ENCODE measurements around the gene DOK5. TPM values are rescaled to one million over a fixed set of nuclear protein-coding genes. Genes with fewer than 3 reads are reported as not detected.

The DOK5 gene
- total and polyA plus RNA-seq, 2 experiments from 2014 or later, result 5.0 to 6.9 TPM

DNA sequence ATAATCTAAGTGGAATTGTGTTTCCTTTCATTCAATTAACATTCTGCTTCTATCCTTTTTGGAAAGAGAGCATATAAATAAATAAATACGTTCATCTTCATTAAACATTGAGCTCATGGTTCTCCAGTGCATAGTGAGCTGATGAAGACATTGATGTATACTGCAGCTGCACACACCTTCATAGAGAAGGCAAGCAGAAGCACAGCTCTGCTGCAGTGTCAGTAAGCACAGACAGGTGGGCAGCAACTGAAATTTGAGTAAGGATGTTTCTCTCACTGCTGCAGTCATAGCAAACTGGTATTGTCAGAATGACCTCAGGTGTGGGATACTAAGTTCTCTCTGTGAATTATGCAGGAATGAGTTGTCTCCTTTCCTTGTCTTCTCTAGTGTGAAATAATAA lies 202.9 kb downstream of the DOK5 start (continued):
- TF ChIP-seq, protein P1, sequence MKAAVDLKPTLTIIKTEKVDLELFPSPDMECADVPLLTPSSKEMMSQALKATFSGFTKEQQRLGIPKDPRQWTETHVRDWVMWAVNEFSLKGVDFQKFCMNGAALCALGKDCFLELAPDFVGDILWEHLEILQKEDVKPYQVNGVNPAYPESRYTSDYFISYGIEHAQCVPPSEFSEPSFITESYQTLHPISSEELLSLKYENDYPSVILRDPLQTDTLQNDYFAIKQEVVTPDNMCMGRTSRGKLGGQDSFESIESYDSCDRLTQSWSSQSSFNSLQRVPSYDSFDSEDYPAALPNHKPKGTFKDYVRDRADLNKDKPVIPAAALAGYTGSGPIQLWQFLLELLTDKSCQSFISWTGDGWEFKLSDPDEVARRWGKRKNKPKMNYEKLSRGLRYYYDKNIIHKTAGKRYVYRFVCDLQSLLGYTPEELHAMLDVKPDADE (IDR thresholded peaks at IDR 0.05), result no peak

- no peak overlapping the region for H2AFZ ChIP-seq
- DNase-seq (ENCODE audit: low spot score), result no peak
- H3K9me2 ChIP-seq (ENCODE audit: insufficient read depth), result no peaks in the 10 kb centered on the region
- peaks cover 82% of the 10 kb centered on the region for H3K9me3 Mint-ChIP-seq
- H3K27me3 ChIP-seq (ENCODE audit: insufficient read depth), result no peaks in the 10 kb centered on the region
- H3K4me2 ChIP-seq, result no peak overlapping the region
- H3K79me2 ChIP-seq (replicated peaks; ENCODE audit: insufficient read depth), result no peaks in the 10 kb centered on the region
- no peak overlapping the region for H3K4me3 Mint-ChIP-seq
- no peak for ATAC-seq
- H4K20me1 ChIP-seq (replicated peaks; ENCODE audit: insufficient read depth), result no peaks in the 10 kb centered on the region
- H3K36me3 ChIP-seq (ENCODE audit: insufficient read depth), result no peaks in the 10 kb centered on the region
- no peaks in the 10 kb centered on the region for H3K4me1 ChIP-seq (ENCODE audit: insufficient read depth)
- peaks cover 14% of the 10 kb centered on the region for H3K36me3 Mint-ChIP-seq (ENCODE audit: low read depth)
- peaks cover 3% of the 10 kb centered on the region for H3K27me3 Mint-ChIP-seq (ENCODE audit: insufficient read depth, low read depth, poor library complexity)
- no peaks in the 10 kb centered on the region for H3F3A ChIP-seq (replicated peaks; ENCODE audit: low read depth)
- H3K27ac Mint-ChIP-seq, result no peak overlapping the region
- no peaks in the 10 kb centered on the region; the same call in 2 of the 3 replicates for H3K4me1 Mint-ChIP-seq
- H3K27ac ChIP-seq (ENCODE audit: low read depth), result no peak overlapping the region
- H3K4me3 ChIP-seq, result no peak overlapping the region
- no peak for TF ChIP-seq CTCF (conservative IDR thresholded peaks at IDR 0.05; ENCODE audit: low read depth in 2 of 2)
- no peak for TF ChIP-seq EZH2phosphoT487 (IDR thresholded peaks at IDR 0.05; ENCODE audit: unreplicated experiment)
- TF ChIP-seq CREB1 (CRISPR knock-in tag; IDR thresholded peaks at IDR 0.05; ENCODE audit: low read depth), result no peak
- TF ChIP-seq EZH2 (IDR thresholded peaks at IDR 0.05; ENCODE audit: low read depth, unreplicated experiment), result no peak
- TF ChIP-seq POLR2AphosphoS5 (IDR thresholded peaks at IDR 0.05; ENCODE audit: low read depth), result no peak
- no peak for TF ChIP-seq ZNF331 (CRISPR knock-in tag; IDR thresholded peaks at IDR 0.05; ENCODE audit: low read depth)
- no peak for TF ChIP-seq NANOG (IDR thresholded peaks at IDR 0.05; ENCODE audit: borderline replicate concordance)
- no peak for TF ChIP-seq JUNB (IDR thresholded peaks at IDR 0.05; ENCODE audit: unreplicated experiment)
- TF ChIP-seq, protein P1 (IDR thresholded peaks at IDR 0.05), result no peak
- no peak for TF ChIP-seq ZNF114 (CRISPR knock-in tag; IDR thresholded peaks at IDR 0.05)
- TF ChIP-seq ZNF462 (CRISPR knock-in tag; IDR thresholded peaks at IDR 0.05), result no peak
- no peak for TF ChIP-seq REST (IDR thresholded peaks at IDR 0.05; ENCODE audit: unreplicated experiment)
Measured at GRCh38 chr20:54680439-54680838, 205.0 kb downstream of the DOK5 start.

Measured in GM23338 (cell line).